ENCODE measurements around the gene PFKFB3.
"Not testable (repeated sequence)": the region's sequence is repeated elsewhere in the genome, so short reads cannot be mapped to it uniquely, and the experiment has no call there.

The PFKFB3 gene

DNA sequence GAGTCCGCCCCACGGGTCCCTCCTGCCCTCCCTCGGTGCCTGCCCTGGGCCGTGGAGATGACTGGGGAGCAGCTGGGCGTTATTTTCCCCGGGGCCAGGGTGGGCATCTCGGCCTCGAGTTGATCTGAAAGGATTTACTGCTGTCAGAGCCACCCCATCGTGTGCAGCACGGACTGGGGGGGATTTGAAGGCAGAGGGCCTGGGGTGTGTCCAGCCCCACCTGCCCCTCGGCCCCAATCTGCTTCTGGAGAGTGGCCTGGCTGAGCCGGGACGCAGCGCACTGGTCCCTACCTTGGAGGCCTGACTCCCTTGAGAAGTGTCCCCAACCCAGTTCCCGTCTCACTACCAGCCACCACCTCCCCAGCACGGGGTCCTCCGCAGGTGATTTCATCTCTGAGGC is 24.2 kb upstream of the PFKFB3 start:
- no peak for DNase-seq (ENCODE audit: low read depth)

DNA sequence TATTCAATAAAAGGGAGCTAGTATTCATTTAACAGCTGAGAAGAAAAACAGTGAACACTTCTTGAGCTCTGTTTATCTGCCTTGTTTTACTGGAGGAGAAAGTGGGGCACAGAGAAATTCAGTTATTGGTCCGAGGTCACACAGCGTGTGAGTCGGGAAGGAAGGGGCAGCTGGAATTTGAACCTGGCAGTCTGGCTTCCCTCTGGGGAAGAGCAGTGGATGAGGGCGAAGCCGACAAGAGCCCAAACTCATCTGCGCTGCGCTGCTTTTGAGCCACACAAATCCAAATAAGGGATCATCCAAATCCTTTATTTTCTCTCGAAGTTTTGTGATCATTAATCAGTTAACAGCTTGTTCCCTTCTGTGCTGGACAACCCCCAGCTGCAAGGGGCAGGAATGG is 23.7 kb upstream of the PFKFB3 start:
- DNase-seq (ENCODE audit: low read depth), result no peak

DNA sequence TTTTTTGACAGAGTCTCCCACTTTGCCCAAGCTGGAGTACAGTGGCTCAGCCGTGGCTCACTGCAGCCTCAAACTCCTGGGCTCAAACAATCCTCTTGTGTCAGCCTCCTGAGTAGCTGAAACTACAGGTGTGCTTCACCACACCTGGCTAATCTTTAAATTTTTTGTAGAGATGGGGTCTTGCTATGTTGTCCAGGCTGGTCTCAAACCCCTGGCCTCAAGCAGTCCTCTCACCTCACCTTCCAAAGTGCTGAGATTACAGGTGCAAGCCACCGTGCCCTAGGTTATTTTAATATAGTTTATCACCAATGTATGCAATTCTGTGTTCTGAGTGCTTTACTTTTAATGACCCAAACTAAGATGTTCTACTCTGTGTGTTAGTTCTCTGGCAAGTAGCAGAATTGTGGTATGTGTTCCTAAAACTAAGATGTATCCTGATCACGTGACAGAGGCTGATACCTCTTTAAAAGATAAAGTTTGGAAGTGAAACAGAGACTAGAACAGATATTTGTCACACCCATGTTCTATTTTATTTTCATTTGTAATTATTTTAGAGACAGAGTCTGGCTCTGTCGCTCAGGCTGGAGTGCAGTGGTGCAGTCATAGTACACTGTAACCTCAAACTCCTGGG is 22.1 kb upstream of the PFKFB3 start:
- no peak for DNase-seq (ENCODE audit: low read depth)

DNA sequence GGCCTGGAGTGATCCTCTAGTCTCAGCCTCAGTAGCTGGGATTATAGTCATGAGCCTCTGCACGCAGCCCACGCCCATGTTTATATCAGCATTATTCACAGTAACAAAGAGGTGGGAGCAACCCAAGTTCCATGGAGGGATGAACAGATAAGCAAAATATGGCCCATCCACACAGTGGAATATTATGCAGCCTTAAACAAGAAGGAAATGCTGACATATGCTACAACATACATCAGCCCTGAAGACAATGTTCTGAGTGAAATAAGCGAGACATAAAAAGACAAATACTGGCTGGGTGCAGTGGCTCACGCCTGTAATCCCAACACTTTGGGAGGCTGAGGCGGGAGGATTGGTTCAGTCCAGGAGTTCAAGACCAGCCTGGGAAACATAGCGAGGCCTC is 21.5 kb upstream of the PFKFB3 start:
- no peak for DNase-seq (ENCODE audit: low read depth)

DNA sequence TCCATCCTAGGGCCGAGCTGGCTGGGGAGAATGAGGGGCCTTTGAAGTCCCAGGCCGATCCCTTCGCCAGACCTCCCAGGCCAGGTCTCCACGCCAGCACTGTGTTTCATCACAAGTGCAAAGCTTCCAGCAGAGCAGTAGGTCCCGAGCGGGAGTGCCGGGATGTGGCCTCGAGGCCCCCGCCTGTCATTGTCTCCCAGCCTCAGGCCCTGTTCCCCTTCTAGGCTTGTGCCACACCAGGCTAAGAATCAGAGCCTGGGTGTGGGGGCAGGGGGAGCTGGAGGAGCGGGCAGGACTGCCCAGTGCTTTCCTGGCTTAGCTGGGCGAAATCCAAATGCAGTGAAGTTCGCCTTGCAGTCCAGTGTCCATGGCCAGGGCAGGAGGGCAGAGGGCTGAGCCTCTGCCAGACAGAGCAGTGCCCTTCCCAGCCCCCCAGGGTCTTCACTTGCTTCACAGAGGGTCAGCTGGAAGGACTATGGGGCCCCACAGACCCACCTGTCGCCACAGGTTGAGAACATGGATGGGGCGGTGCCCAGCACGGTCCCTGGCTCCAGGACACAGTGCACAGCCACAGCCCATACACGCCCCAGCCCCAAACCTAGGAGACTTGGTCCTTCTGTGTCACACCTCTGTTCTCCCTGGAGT is 20.2 kb upstream of the PFKFB3 start:
- DNase-seq (ENCODE audit: low read depth), result no peak

DNA sequence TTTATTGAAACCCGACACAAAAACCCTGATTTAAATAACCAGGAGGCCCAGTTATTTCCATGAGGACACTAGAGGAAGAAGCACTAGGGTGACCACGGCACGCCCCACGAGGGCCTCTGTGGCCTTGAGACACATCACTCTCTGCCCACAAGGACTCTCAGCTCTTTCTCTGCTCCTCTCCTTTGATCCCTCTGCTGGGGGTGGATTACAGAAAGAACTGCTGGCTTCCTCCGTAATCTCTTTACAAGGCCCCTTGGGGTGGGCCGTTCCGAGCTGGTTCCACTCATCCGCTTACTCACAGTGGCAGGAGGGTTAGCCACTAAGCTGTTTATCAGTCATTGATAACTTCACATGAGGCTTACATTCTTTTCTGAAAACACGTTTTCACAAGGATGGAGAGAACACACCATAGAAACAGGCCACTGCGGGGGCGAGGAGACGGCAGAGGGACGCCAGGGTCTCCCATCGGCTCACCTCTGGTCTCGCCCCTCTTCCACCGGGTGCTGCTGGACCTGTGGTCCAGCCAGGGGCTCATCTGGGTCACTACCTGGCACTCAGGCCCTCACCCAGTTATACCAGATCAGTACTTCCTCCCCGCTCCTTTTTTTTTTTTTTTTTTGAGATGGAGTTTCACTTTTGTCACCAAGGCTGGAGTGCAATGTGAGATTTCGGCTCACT is 17.6 kb upstream of the PFKFB3 start:
- no peak for DNase-seq (ENCODE audit: low read depth)

DNA sequence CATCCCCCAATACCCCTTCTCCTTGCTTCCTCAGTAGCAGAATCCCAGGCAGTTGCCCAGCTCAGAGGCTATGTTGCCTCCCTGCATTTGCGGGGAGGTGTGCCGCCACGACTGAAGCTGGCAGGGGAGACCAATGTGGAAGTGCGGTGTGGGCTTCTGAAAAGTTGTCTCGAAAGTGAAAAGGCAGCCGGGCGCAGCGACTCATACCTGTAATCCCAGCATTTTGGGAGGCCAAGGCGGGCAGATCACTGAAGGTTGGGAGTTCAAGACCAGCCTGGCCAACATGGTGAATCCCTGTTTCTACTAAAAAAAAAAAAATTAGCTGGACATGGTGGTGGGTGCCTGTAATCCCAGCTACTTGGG is 15.9 kb upstream of the PFKFB3 start:
- DNase-seq (ENCODE audit: low read depth), result no peak

DNA sequence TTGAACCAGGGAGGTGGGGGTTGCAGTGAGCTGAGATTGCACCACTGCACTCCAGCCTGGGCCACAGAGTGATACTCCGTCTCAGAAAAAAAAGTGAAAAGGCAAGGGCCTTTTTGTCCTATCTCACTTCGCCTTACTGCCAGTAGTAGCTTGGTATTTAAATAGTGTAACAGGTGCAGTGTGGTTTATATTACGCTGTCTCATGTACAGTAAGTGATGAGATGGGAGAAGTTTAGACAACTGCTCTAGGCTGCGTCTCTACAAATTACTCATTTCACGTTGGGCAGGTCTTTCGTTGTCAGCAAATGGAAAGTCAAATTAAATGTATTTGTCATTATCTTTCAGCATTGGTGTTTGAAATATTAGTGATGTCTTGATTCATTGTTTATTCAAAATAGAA is 15.5 kb upstream of the PFKFB3 start:
- DNase-seq (ENCODE audit: low read depth), result no peak

DNA sequence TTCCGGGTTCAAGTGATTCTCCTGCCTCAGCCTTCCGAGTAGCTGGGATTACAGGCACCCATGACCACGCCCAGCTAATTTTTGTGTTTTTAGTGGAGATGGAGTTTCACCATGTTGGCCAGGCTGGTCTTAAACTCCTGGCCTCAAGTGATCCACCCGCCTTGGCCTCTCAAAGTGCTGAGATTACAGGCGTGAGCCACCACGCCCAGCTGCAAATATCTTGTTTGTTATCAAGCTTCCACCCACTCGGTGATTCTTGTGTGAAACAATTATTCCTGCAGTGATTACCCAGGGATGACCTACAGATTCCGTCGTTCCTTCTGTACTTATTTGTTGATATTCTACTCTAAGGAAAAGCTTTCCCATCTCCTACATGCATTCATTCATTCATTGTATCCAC is 12.7 kb upstream of the PFKFB3 start:
- DNase-seq (ENCODE audit: low read depth), result not testable (repeated sequence)

DNA sequence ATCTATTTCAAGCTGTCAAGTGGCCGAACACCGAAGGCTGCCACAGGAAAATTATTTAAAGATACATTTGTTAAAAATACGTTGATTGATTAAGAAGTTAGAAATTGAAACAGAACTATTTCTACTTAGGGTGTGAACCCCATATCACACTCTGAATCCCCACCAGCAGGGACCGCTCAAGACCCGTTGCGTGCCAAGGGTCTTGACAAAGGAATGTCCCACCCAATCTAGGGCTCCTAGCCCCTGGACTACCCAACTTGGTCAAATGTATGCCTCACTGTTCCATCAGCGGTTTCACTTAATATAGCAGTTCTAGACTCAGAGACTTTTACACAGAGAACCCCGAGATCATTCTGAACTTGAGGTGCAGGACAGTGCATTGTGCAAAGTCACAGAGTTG is 11.6 kb upstream of the PFKFB3 start:
- DNase-seq (ENCODE audit: low read depth), result no peak

DNA sequence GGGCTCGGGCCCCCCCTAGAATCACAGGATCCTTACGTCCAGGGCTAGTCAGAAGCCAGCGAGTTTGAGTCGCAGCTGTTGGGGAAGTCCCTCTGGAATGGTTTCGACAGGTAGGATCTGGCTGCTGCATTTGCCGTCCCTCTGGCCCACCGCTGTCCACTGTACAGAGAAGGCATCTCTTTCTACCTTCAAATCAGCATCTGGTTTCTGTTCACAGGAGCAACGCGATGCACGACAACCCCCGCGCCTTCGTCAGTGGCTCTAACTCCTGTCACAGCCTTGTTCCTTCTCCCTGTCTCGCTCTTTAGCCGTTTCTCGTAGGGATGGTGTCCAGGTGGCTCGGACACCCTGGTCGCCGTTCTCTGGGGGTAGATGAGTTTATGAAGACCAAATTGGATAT is 11.2 kb upstream of the PFKFB3 start:
- no peak for DNase-seq (ENCODE audit: low read depth)

DNA sequence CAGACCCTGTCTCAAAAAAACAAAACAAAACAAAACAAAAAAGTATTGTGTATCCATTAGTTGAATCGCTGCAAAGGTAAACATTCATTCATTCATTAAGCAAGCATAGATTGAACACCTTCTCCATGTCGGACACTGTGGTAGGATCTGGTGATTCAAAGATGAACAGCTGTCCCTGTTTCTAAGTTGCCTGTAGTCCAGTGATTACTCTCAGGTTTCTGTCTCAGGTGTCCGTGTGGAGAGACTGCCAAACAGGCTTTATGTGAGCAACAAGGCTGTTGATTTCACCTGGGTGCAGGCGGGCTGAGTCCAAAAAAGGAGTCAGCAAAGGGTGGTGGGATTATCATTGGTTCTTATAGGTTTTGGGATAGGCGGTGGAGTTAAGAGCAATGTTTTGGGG is 9.4 kb upstream of the PFKFB3 start:
- DNase-seq (ENCODE audit: low read depth), result not testable (repeated sequence)

DNA sequence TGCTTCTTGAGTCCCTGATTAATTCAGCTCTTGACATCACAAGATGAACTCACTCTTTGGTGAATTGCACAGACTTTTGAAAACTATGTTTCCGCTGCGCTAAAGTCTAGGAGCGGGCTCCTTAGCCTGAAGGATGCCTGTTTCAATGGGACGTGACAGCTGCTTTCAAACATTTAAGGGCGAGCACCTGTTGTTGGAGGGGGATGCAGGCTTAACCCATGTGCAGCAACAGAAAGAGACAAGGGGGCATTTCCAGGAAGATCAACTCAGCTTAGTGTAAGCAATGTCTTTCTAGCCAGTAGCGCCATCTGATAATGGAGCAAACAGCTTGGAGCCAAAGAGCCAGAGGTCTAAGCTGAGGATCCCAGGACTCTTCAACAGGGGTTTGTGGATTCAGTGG is 8.4 kb upstream of the PFKFB3 start:
- no peak for DNase-seq (ENCODE audit: low read depth)

DNA sequence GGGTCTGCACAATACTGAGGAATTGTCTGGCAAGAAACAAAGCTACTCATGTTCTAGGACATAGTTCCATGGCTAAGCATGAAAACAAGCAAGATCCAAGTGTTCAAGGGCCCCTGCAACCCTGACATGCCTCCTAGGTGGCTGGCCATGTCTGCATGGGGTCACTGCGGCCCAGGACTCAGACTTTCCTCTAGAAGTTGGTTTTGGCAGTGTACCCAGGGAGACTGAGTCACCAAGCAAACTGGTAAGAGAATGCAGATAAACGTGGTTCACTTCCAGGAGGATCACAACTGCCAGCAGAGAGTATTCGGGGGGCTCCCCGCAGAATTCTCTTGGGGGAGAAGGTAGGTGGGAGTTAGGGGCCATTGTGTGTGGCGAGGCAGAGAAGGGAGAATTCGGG is 7.4 kb upstream of the PFKFB3 start:
- DNase-seq (ENCODE audit: low read depth), result no peak

DNA sequence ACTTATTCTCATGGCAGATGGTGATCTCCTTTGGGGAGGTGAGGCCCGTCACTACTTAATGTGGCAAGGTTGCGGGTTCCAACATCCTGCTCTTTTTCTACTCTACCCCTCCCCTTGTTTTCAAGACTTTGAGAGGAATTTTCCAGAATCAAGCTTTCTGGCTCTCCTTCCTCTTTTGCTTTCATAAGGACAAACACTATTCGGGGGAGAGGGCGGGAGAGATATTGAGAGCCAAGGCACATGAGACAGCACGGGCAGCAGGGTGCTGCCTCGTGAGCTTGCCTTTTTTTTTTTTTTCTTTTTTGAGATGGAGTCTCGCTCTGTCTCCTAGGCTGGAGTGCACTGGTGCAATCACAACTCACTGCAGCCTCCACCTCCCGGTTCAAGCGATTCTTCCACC is 6.9 kb upstream of the PFKFB3 start:
- DNase-seq (ENCODE audit: low read depth), result no peak

DNA sequence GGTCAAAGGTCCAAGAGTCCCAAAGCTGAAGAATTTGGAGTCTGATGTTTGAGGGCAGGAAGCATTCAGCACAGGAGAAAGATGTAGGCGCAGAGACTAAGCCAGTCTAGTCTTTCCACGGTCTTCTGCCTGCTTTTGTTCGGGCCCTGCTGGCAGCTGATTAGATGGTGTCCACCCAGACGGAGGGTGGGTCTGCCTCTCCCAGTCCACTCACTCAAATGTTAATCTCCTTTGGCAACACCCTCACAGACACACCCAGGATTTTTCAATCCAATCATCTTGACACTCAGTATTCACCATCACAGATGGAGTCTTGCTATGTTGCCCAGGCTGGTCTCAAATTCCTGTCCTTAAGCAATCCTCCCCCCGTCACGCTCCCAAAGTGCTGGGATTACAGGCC is 6.2 kb upstream of the PFKFB3 start:
- DNase-seq (ENCODE audit: low read depth), result not testable (repeated sequence)

DNA sequence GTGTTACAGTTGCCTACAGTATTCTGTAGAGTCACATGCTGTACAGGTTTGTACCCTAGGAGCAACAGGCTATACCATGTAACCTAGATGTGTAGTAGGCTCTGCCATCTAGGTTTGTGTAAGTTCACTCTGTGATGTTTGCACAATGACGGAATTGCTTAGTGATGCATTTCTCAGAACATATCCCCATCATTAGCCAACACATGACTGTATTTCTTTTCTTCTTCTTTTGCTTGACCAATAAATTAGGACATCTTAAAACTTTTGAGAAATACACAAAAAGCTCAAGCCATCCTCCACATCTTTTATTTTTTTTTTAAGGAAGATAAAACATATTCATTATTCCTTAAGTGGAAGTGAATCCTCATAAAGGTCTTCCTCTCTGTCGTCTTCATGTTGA is 5.4 kb upstream of the PFKFB3 start:
- no peak for DNase-seq (ENCODE audit: low read depth)

DNA sequence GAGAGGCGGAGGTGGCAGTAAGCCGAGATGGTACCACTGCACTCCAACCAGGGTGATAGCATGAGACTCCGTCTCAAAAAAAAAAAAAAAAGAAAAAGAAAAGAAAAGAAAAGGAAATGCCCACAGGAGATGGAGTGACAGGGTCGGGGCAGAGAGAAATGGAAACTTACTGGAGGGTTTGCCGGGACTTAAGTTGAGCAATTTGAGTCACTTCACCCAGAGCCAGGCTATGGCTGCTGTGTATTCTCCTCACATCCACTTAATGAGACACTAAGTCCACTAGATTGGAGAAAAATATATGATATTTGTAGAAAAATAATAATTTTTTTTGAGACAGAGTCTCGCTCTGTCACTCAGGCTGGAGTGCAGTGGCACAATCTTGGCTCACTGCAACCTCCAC is 4.6 kb upstream of the PFKFB3 start:
- no peak for DNase-seq (ENCODE audit: low read depth)

DNA sequence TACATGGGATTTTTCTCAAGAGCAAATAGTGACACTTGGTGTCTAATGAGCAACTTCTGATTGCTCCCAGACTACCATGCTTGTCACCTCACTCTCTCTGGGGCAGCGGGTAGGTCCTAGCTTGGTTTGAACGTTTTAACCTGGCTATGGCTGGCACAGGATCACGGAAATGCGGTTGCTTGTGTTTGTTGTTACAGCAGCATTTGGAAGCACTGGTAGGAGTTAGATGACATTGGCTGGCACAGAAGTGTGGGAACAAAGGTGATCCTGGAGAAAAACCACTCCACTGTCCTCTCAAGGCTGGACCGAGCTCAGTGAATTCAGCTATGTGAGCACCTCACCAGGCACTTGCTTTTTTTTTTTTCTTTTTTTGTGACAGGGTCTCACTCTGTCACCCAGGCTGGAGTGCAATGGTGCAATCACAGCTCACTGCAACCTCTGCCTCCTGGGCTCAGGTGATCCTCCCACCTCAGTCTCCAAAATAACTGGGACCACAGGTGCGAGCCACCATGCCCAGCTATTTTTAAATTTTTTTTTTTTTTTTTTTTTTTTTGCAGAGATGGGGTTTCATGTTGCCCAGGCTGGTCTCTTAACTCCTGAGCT is 3.5 kb upstream of the PFKFB3 start:
- no peak for DNase-seq (ENCODE audit: low read depth)

DNA sequence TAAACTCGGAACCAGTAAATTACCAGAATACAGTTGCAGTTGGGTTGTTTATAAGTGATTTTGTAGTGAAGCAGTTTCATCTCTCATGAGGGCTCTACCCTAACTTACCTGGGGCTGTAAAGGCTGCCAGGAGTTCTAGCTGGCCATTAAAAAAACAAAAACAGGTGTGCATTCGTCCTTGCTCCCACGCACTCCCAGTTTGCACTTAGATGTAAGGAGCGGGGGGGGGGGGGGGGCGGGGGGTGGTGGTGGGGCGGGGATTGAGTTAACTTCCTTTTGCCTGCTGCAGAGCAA is 2.3 kb upstream of the PFKFB3 start:
- no peak for DNase-seq (ENCODE audit: low read depth)

DNA sequence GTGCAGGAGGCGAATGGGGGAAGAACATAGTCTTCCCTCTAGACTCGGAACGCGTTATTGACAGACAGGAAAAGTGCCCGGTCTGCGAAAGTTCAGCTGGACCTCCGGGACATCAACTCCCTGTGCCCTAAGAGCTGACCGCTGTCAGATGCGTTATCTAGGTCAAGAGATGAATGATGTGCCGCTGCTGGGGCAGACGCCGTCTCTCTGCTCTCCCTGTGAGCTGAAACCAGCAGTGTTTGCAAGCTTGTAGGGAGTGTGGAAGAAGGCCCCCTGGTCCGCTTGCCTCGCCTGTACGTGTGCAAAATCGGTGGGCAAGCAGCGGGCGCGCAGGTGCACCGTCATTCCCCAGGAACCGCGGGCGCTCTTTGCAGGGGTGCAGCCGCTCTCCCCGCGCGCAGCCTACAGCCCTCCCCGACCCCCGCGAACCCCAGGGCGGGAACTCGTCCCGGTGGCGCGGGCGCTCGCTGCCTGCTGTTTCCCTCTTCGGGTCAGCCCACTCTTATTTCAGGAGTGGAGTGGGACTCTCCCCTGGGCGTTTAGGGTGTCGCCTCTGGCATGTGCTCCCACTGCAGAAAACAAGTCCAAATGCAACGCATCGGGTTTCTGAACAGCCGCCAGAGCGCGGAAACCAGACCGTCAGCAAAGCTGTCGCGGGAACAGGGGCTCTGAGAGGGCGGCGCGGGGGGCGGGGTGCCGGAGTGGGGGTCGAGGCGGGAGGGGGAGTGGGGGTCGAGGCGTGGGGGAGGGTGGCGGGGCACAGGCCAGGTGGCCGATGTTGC is 1.8 kb upstream of the PFKFB3 start:
- DNase-seq (ENCODE audit: low read depth), result no peak

DNA sequence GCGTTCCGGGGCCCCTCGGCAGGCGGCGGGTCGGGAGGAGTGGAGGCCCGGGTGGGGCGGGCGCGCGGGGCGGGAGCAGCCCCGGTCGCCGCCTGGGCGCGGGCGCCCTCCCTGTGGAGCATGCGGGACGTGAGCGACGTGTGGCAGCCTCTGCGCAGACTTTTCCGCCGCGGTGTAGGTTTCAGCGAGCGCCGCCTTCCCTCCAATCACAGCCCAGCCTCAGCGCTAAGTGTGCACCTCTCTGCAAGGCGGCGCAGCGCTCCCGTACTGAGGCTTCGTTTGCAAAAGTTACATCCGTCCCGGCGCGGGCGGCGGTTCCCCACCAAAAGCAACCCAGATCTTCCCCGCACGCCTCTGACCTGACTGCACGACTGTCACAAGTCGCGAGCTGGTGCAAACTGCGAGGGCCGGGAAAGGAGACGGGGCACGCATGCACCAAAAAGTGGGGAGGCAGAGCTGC is 1.2 kb upstream of the PFKFB3 start:
- no peak for DNase-seq (ENCODE audit: low read depth)

Measured in GM04504 (cell line).